ENCODE measurements around the gene DTX3. TPM values are rescaled to one million over a fixed set of nuclear protein-coding genes. Genes with fewer than 3 reads are reported as not detected.

Gene DTX3
- total and polyA plus RNA-seq, 2 experiments from 2014 or later = 22.8 to 46.6 TPM

DNA sequence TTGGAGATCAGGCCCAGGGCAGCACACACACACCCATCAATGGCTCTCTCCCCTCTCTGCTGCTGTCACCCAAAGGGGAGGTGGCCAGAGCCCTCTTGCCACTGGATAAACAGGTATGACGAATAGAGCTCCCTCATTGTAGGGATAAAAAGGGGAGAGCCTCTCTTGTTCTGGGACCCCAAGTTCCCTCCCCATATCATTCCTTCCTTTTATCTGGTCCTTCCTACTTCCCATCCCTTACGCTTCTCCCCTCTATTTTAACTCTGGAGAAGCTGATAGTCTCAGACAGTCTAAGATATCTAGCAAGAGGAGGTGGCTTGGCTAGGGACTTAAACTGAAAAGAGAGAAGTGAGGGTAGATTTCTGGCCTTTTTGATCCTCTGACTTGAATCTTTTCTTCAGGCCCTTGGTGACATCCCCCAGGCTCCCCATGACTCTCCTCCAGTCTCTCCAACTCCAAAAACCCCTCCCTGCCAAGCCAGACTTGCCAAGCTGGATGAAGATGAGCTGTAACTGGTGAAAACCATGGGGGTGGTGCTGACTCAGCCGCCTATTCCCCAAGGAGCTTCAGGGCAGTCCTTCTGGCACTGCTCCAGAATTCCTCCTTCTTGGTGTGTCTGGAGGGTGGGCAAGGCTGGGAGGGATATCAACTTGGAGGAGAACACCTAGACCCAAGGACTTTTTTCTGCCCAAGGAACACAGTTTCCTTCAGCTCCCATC, 11.9 kb downstream of the DTX3 start:
- H3K27me3 ChIP-seq (ENCODE audit: insufficient read depth) = peaks cover 99% of the 10 kb centered on the region
- H3K4me3 ChIP-seq = no peak overlapping the region

More for the DNA sequence above, 11.9 kb downstream of the DTX3 start:
- Histone ChIP-seq H3K9me2 (ENCODE audit: insufficient read depth) (no peaks in the 10 kb centered on the region), H3K4me2 (no peak overlapping the region), H3K79me2 (replicated peaks; ENCODE audit: insufficient read depth) (no peaks in the 10 kb centered on the region), H2AFZ (no peak overlapping the region), H3K4me1 (ENCODE audit: insufficient read depth) (peaks cover 36% of the 10 kb centered on the region), H3F3A (replicated peaks; ENCODE audit: low read depth) (0 out of 2 replicates have a peak, but pooled peaks cover 13% of the 10 kb centered on the region), H3K36me3 (ENCODE audit: insufficient read depth) (peaks cover 4% of the 10 kb centered on the region; the same call in 1 of the 2 replicates), H4K20me1 (replicated peaks; ENCODE audit: insufficient read depth) (peaks cover 3% of the 10 kb centered on the region; the same call in 1 of the 2 replicates), H3K27ac (ENCODE audit: low read depth) (no peak overlapping the region)
- TF ChIP-seq, protein P1, sequence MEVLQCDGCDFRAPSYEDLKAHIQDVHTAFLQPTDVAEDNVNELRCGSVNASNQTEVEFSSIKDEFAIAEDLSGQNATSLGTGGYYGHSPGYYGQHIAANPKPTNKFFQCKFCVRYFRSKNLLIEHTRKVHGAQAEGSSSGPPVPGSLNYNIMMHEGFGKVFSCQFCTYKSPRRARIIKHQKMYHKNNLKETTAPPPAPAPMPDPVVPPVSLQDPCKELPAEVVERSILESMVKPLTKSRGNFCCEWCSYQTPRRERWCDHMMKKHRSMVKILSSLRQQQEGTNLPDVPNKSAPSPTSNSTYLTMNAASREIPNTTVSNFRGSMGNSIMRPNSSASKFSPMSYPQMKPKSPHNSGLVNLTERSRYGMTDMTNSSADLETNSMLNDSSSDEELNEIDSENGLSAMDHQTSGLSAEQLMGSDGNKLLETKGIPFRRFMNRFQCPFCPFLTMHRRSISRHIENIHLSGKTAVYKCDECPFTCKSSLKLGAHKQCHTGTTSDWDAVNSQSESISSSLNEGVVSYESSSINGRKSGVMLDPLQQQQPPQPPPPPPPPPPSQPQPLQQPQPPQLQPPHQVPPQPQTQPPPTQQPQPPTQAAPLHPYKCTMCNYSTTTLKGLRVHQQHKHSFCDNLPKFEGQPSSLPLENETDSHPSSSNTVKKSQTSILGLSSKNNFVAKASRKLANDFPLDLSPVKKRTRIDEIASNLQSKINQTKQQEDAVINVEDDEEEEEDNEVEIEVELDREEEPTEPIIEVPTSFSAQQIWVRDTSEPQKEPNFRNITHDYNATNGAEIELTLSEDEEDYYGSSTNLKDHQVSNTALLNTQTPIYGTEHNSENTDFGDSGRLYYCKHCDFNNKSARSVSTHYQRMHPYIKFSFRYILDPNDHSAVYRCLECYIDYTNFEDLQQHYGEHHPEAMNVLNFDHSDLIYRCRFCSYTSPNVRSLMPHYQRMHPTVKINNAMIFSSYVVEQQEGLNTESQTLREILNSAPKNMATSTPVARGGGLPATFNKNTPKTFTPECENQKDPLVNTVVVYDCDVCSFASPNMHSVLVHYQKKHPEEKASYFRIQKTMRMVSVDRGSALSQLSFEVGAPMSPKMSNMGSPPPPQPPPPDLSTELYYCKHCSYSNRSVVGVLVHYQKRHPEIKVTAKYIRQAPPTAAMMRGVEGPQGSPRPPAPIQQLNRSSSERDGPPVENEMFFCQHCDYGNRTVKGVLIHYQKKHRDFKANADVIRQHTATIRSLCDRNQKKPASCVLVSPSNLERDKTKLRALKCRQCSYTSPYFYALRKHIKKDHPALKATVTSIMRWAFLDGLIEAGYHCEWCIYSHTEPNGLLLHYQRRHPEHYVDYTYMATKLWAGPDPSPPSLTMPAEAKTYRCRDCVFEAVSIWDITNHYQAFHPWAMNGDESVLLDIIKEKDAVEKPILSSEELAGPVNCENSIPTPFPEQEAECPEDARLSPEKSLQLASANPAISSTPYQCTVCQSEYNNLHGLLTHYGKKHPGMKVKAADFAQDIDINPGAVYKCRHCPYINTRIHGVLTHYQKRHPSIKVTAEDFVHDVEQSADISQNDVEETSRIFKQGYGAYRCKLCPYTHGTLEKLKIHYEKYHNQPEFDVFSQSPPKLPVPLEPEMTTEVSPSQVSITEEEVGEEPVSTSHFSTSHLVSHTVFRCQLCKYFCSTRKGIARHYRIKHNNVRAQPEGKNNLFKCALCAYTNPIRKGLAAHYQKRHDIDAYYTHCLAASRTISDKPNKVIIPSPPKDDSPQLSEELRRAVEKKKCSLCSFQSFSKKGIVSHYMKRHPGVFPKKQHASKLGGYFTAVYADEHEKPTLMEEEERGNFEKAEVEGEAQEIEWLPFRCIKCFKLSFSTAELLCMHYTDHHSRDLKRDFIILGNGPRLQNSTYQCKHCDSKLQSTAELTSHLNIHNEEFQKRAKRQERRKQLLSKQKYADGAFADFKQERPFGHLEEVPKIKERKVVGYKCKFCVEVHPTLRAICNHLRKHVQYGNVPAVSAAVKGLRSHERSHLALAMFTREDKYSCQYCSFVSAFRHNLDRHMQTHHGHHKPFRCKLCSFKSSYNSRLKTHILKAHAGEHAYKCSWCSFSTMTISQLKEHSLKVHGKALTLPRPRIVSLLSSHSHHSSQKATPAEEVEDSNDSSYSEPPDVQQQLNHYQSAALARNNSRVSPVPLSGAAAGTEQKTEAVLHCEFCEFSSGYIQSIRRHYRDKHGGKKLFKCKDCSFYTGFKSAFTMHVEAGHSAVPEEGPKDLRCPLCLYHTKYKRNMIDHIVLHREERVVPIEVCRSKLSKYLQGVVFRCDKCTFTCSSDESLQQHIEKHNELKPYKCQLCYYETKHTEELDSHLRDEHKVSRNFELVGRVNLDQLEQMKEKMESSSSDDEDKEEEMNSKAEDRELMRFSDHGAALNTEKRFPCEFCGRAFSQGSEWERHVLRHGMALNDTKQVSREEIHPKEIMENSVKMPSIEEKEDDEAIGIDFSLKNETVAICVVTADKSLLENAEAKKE (CRISPR knock-in tag; IDR thresholded peaks at IDR 0.05) = no peak
- TF ChIP-seq, protein P2, sequence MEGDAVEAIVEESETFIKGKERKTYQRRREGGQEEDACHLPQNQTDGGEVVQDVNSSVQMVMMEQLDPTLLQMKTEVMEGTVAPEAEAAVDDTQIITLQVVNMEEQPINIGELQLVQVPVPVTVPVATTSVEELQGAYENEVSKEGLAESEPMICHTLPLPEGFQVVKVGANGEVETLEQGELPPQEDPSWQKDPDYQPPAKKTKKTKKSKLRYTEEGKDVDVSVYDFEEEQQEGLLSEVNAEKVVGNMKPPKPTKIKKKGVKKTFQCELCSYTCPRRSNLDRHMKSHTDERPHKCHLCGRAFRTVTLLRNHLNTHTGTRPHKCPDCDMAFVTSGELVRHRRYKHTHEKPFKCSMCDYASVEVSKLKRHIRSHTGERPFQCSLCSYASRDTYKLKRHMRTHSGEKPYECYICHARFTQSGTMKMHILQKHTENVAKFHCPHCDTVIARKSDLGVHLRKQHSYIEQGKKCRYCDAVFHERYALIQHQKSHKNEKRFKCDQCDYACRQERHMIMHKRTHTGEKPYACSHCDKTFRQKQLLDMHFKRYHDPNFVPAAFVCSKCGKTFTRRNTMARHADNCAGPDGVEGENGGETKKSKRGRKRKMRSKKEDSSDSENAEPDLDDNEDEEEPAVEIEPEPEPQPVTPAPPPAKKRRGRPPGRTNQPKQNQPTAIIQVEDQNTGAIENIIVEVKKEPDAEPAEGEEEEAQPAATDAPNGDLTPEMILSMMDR (conservative IDR thresholded peaks at IDR 0.05; ENCODE audit: low read depth in 2 of 2) = no peak
- TF ChIP-seq POLR2AphosphoS5 (IDR thresholded peaks at IDR 0.05; ENCODE audit: low read depth) = no peak
- no peak for TF ChIP-seq ZNF114 (CRISPR knock-in tag; IDR thresholded peaks at IDR 0.05)
- no peak for TF ChIP-seq JUNB (IDR thresholded peaks at IDR 0.05; ENCODE audit: unreplicated experiment)
- no peak for TF ChIP-seq REST (IDR thresholded peaks at IDR 0.05; ENCODE audit: unreplicated experiment)
- TF ChIP-seq ETS1 (IDR thresholded peaks at IDR 0.05) = no peak
- TF ChIP-seq EZH2phosphoT487 (IDR thresholded peaks at IDR 0.05; ENCODE audit: unreplicated experiment) = no peak
- TF ChIP-seq CREB1 (CRISPR knock-in tag; IDR thresholded peaks at IDR 0.05; ENCODE audit: low read depth) = no peak
- no peak for TF ChIP-seq ZNF331 (CRISPR knock-in tag; IDR thresholded peaks at IDR 0.05; ENCODE audit: low read depth)
- TF ChIP-seq STAT1 (IDR thresholded peaks at IDR 0.05; ENCODE audit: unreplicated experiment) = no peak
- TF ChIP-seq NANOG (IDR thresholded peaks at IDR 0.05; ENCODE audit: borderline replicate concordance) = no peak
- no peak for TF ChIP-seq EZH2 (IDR thresholded peaks at IDR 0.05; ENCODE audit: low read depth, unreplicated experiment)
- Mint-ChIP-seq H3K27me3 (ENCODE audit: insufficient read depth, low read depth, poor library complexity) (peaks cover 94% of the 10 kb centered on the region), H3K27ac (no peak overlapping the region), H3K36me3 (ENCODE audit: low read depth) (peaks cover 20% of the 10 kb centered on the region; the same call in 1 of the 3 replicates), H3K9me3 (no peaks in the 10 kb centered on the region), H3K4me1 (peaks cover 35% of the 10 kb centered on the region), H3K4me3 (no peak overlapping the region)
- DNase-seq (ENCODE audit: low spot score) = no peak
- ATAC-seq = no peak

All from GM23338 (cell line).